ENCODE data around the gene OLA1. TPM values are rescaled to one million over a fixed set of nuclear protein-coding genes. Genes with fewer than 3 reads are reported as not detected.

The OLA1 gene
- total RNA-seq, 4 donors from 2014 or later: 72.7 to 85.1 (median 78.3) TPM

GRCh38 chr2:174224665-174225288 lies 23.6 kb downstream of the OLA1 start:
- no peak overlapping the region for H3K4me3 ChIP-seq
- no peaks in the 10 kb centered on the region for H3K4me1 ChIP-seq
- no peaks in the 10 kb centered on the region for H3K9me3 ChIP-seq
- intact Hi-C loops (cut with DNase I): no loop called here
- no peak for TF ChIP-seq POLR2A (IDR thresholded peaks at IDR 0.05)
- TF ChIP-seq CTCF (IDR thresholded peaks at IDR 0.05): no peak
- WGBS, 2 donors: 91 to 95% methylated on average over 7 of the region's 7 CpGs
- no peaks in the 10 kb centered on the region for H3K27me3 ChIP-seq
- H3K36me3 ChIP-seq: peaks cover 0 to 69% (median 3%) of the 10 kb centered on the region in 3 donors
- no peak for DNase-seq
- H3K27ac ChIP-seq: no peak overlapping the region

GRCh38 chr2:174224125-174224524 lies 24.2 kb downstream of the OLA1 start:
- Histone ChIP-seq H3K36me3 (peaks cover 0 to 69% (median 3%) of the 10 kb centered on the region in 3 donors), H3K4me1 (no peaks in the 10 kb centered on the region), H3K27me3 (no peaks in the 10 kb centered on the region), H3K9me3 (no peaks in the 10 kb centered on the region), H3K27ac (no peak overlapping the region), H3K4me3 (no peak overlapping the region)
- TF ChIP-seq POLR2A (IDR thresholded peaks at IDR 0.05) (no peak), CTCF (IDR thresholded peaks at IDR 0.05) (no peak)
- 88 to 98% methylated on average over 5 of the region's 5 CpGs for WGBS, 2 donors
- intact Hi-C loops (cut with DNase I): no loop called here
- DNase-seq: no peak

- no peaks in the 10 kb centered on the region for H3K27me3 ChIP-seq
- TF ChIP-seq CTCF (IDR thresholded peaks at IDR 0.05): no peak
- no peak for TF ChIP-seq POLR2A (IDR thresholded peaks at IDR 0.05)
- no peak overlapping the region for H3K4me3 ChIP-seq
- H3K27ac ChIP-seq: no peak overlapping the region
- no peaks in the 10 kb centered on the region for H3K9me3 ChIP-seq
- H3K36me3 ChIP-seq: peaks cover 0 to 62% (median 3%) of the 10 kb centered on the region in 3 donors
- DNase-seq: no peak
- H3K4me1 ChIP-seq: no peaks in the 10 kb centered on the region
- intact Hi-C loops (cut with DNase I): no loop called here
- WGBS, 2 donors: 78 to 89% methylated on average over 3 of the region's 3 CpGs
Measured at GRCh38 chr2:174223388-174223787, 24.9 kb downstream of the OLA1 start.

GRCh38 chr2:174222154-174222553 lies 26.2 kb downstream of the OLA1 start:
- no peaks in the 10 kb centered on the region for H3K27me3 ChIP-seq
- peaks cover 0 to 50% (median 0%) of the 10 kb centered on the region in 3 donors for H3K36me3 ChIP-seq
- no peaks in the 10 kb centered on the region for H3K4me1 ChIP-seq
- H3K9me3 ChIP-seq: no peaks in the 10 kb centered on the region
- H3K4me3 ChIP-seq: no peak overlapping the region
- 84 to 100% methylated on average over 1 of the region's 1 CpG for WGBS, 2 donors
- H3K27ac ChIP-seq: no peak overlapping the region
- intact Hi-C loops (cut with DNase I): no loop called here
- no peak for DNase-seq
- no peak for TF ChIP-seq CTCF (IDR thresholded peaks at IDR 0.05)
- TF ChIP-seq POLR2A (IDR thresholded peaks at IDR 0.05): no peak

- WGBS, 2 donors: 85 to 86% methylated on average over 4 of the region's 4 CpGs
- Histone ChIP-seq H3K4me1 (no peaks in the 10 kb centered on the region), H3K27me3 (no peaks in the 10 kb centered on the region), H3K27ac (no peak overlapping the region), H3K36me3 (peaks cover 0 to 25% (median 0%) of the 10 kb centered on the region in 3 donors), H3K4me3 (no peak overlapping the region), H3K9me3 (no peaks in the 10 kb centered on the region)
- TF ChIP-seq POLR2A (IDR thresholded peaks at IDR 0.05): no peak
- TF ChIP-seq CTCF (IDR thresholded peaks at IDR 0.05): no peak
- intact Hi-C loops (cut with DNase I): no loop called here
- no peak for DNase-seq
Measured at GRCh38 chr2:174219321-174219720, 29.0 kb downstream of the OLA1 start.

Data from esophagus squamous epithelium (tissue), 5 donors.